Lower leg skin (tissue), 3 donors: ENCODE results near the gene NAALADL1.

Experiments
- CTCF ChIP-seq, 3 donors: fragments of 450-650 bp; IDR thresholded peaks; one replicate each; pipeline ENCODE4 v1.5.1; 2016; ENCODE audit warnings: antibody characterized with exemption in 3 of 3, mild to moderate bottlenecking in 3 of 3, moderate library complexity in 2 of 3
- POLR2A ChIP-seq, 2 donors: fragments of 450-650 bp; IDR thresholded peaks; one replicate each; pipeline ENCODE4 v1.6.1; 2016 to 2017; ENCODE audit warnings: antibody characterized with exemption in 2 of 2, mild to moderate bottlenecking in 1 of 2, moderate library complexity in 1 of 2

GRCh38 chr11:65078151-65078550 is 19.8 kb upstream of the NAALADL1 start:
- no peak for TF ChIP-seq POLR2A (IDR thresholded peaks at IDR 0.05)
- TF ChIP-seq CTCF (IDR thresholded peaks at IDR 0.05): no peak
